Pancreas (tissue), 10 donors: Measurements from ENCODE around the gene SMIM20. TPM values are rescaled to one million over a fixed set of nuclear protein-coding genes. Genes with fewer than 3 reads are reported as not detected.

Experiments used
- ATAC-seq, 4 donors: fragments of 200-7000 bp; cut with Tn5 transposase; one replicate each; pipeline versions ENCODE4 v1.8.0 to v1.9.1; 2020; ENCODE audit warnings: mild to moderate bottlenecking in 4 of 4, moderate library complexity in 4 of 4
- DNase-seq, 6 donors: peaks; one replicate each; pipeline ENCODE4 v3.0.0-alpha.2; 2020
- FAIRE-seq: peaks from 2 replicates; lab custom pipeline; 2012; peaks lifted over from hg19 to GRCh38; lab: Jason Lieb, UNC
- H3K27ac ChIP-seq, 4 donors: fragments of 200-600 bp; sonication (generic); 1 replicate in 3 of 4; 2 replicates in 1 of 4; pipeline versions ENCODE4 v1.5.0 to v1.8.0; 2020
- H3K27me3 ChIP-seq, 4 donors: fragments of 200-600 bp; one replicate each; pipeline ENCODE4 v1.8.0; 2021
- H3K36me3 ChIP-seq, 3 donors: fragments of 200-600 bp; sonication (generic) in 1 of 3; one replicate each; pipeline versions ENCODE4 v1.5.0 to v1.8.0; 2020 to 2021
- H3K4me1 ChIP-seq, 3 donors: fragments of 200-600 bp; one replicate each; pipeline ENCODE4 v1.8.0; 2021
- H3K4me3 ChIP-seq, 4 donors: fragments of 200-600 bp; sonication (generic) in 2 of 4; one replicate each; pipeline versions ENCODE4 v1.5.0 to v1.8.0; 2020 to 2021
- H3K9me3 ChIP-seq, 4 donors: fragments of 200-600 bp; one replicate each; pipeline ENCODE4 v1.8.0; 2021
- WGBS, 2 donors: extraction: QIAGEN DNeasy Blood & Tissue Kit; methylation state at CpG; one replicate each; pipeline ENCODE4 v1.1.7; 2013; 5-methylcytosine and 5-hydroxymethylcytosine counted together
- intact Hi-C, 3 donors: fragments of 100-400 bp; cut with DNase I; formaldehyde crosslinking; loops; one replicate each; pipeline versions ENCODE4 v1.11.1 to v1.14.2; 2022
- polyA plus RNA-seq, 2 donors: library from polyadenylated mRNA; stranded (reverse); fragments of 200-250 nt; gene quantifications; one replicate each; pipeline ENCODE4 v1.2.3, GENCODE V29; 2013
- total RNA-seq, 6 donors: library from RNA; stranded (reverse); fragmentation: NEBNext Ultra II Directional in 4 of 6; extraction: Animal tissue kit (Norgen Biotek cat#: 25700) in 4 of 6; gene quantifications; one replicate each; pipeline versions ENCODE4 v1.2.1 to v1.2.4, GENCODE V29; 2021 to 2023
- TF ChIP-seq, protein P1 (sequence below), 4 donors: fragments of 200-600 bp; sonication (generic) in 3 of 4; IDR thresholded peaks; one replicate each; pipeline versions ENCODE4 v1.5.0 to v1.8.0; 2021; ENCODE audit warnings: antibody characterized with exemption in 4 of 4
- donor health status: healthy with polysubstance abuse.
- donor health status: DM: no; HTN: no; CAD: no; lungs with moderate emphysema.
- donor health status: DM: no; HTN: no; CAD: no.
- donor health status: control.
- donor health status: control.
- donor health status: Bipolar disorder and iron deficiency.
- donor health status: DM: yes; HTN: yes; CAD: no.
- donor health status: DM: no; HTN: no; CAD: no.
- donor health status: DM: no; HTN: no; CAD: no.
- donor health status: DM: yes; HTN: yes; CAD: no.

SMIM20 gene
- total and polyA plus RNA-seq, 8 donors = 11.7 to 37.4 (median 18.7) TPM

DNA sequence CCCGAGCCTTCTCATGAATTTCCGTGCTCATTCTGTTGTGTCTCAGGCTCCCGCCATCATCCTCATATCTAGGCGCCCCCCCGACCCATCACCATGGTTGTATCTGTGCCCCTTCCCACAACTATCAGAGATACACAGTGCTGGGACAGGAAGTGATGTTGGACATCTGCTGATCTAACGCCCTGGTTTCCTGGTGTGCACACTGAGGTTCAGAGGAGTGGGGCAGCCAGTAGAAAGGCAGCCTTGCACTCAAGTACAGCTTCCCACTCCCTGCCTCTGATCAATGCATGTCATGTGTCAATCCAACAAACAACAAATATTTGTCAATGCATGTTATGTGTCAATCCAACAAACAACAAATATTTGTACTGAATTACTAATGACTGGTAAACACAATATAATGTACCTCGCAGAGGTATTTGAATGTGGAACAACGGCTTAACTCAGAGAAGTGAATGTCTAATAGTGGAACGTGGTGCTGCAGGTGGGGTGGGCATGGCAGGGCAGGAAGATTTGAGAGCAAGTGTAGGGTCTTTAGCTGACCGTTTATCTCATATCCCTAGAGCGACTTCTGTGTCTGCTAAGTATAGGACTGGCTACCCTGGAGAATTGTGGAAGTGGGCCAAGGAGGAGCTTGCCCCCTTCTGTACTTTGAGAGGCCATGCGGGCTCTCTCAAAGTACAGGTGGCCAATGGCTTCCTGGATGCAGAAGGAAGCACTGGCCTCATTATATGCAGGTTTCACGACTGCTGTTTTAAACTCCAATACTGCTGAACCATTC lies 41.0 kb upstream of the SMIM20 start:
- DNase-seq = no peak
- FAIRE-seq = no peak
- 77 to 78% methylated on average over 13 of the region's 13 CpGs for WGBS, 2 donors
- Histone ChIP-seq H3K9me3 (no peaks in the 10 kb centered on the region), H3K36me3 (no peaks in the 10 kb centered on the region), H3K27ac (no peak overlapping the region), H3K4me3 (no peak overlapping the region), H3K4me1 (peaks cover 0 to 8% (median 0%) of the 10 kb centered on the region in 3 donors), H3K27me3 (no peaks in the 10 kb centered on the region)
- intact Hi-C loops = no loop called here
- TF ChIP-seq, protein P1, sequence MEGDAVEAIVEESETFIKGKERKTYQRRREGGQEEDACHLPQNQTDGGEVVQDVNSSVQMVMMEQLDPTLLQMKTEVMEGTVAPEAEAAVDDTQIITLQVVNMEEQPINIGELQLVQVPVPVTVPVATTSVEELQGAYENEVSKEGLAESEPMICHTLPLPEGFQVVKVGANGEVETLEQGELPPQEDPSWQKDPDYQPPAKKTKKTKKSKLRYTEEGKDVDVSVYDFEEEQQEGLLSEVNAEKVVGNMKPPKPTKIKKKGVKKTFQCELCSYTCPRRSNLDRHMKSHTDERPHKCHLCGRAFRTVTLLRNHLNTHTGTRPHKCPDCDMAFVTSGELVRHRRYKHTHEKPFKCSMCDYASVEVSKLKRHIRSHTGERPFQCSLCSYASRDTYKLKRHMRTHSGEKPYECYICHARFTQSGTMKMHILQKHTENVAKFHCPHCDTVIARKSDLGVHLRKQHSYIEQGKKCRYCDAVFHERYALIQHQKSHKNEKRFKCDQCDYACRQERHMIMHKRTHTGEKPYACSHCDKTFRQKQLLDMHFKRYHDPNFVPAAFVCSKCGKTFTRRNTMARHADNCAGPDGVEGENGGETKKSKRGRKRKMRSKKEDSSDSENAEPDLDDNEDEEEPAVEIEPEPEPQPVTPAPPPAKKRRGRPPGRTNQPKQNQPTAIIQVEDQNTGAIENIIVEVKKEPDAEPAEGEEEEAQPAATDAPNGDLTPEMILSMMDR (IDR thresholded peaks at IDR 0.05) = no peak
- ATAC-seq = peak in 1 of 4 donors; percentile 12

DNA sequence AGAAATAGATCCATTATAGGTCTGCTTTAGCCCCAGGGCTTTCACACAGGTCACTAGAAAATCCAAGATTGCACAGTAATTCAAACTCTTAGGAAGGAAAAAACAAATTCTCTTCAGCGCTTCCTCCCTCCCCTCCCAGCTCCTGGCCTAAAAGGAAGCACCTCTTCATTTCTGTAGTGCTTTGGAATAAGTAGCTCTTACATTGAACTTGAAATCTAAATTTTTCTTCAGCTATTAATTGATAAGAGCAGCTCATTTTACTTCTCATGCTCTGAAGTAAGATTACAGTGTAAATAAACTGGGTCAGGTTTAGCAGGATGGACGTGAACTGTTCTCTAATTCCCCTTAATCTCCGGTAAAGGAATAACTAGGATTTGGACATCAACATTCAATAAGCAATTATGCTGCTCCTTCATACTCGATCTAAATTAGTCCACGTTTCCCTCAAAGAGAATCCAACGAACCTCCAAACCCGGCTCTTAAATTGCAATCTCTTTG lies 40.3 kb upstream of the SMIM20 start:
- WGBS, 2 donors = 21 to 22% methylated on average over 7 of the region's 7 CpGs

DNA sequence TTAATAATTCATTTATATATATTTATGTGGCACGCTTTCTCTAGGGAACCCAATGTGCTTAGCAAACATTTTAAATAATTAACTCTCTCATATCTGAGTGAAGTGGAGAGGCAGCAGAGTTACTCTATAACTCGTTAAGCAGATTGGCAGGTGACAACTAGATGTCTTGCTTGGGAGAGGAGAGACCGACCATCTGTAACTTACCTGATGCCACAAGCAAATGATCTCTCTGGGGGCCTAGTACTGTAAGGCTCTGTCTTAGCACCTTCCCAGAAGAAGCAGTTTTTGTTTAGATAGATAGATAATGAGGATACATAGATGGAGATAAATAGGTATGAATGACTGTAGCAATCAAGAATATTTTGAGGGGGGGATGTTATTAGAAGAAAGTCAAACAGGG lies 39.4 kb upstream of the SMIM20 start:
- ATAC-seq = no peak
- Histone ChIP-seq H3K9me3 (no peaks in the 10 kb centered on the region), H3K4me3 (no peak overlapping the region), H3K4me1 (peaks cover 0 to 8% (median 0%) of the 10 kb centered on the region in 3 donors), H3K27ac (no peak overlapping the region), H3K27me3 (no peaks in the 10 kb centered on the region), H3K36me3 (no peaks in the 10 kb centered on the region)
- no peak for FAIRE-seq
- WGBS, 2 donors = 90 to 95% methylated on average over 3 of the region's 3 CpGs
- intact Hi-C loops = no loop called here
- TF ChIP-seq, protein P1 (IDR thresholded peaks at IDR 0.05) = no peak
- no peak for DNase-seq

More for the DNA sequence above, 40.3 kb upstream of the SMIM20 start:
- DNase-seq (no peak), FAIRE-seq (no peak), ATAC-seq (peak in 3 of 4 donors; percentile 30 to 58 (median 54))
- Histone ChIP-seq H3K9me3 (no peaks in the 10 kb centered on the region), H3K4me3 (no peak overlapping the region), H3K27ac (no peak overlapping the region), H3K36me3 (no peaks in the 10 kb centered on the region), H3K27me3 (no peaks in the 10 kb centered on the region), H3K4me1 (peaks cover 0 to 8% (median 0%) of the 10 kb centered on the region in 3 donors)
- TF ChIP-seq, protein P1 (IDR thresholded peaks at IDR 0.05) = no peak
- intact Hi-C loops = no loop called here

DNA sequence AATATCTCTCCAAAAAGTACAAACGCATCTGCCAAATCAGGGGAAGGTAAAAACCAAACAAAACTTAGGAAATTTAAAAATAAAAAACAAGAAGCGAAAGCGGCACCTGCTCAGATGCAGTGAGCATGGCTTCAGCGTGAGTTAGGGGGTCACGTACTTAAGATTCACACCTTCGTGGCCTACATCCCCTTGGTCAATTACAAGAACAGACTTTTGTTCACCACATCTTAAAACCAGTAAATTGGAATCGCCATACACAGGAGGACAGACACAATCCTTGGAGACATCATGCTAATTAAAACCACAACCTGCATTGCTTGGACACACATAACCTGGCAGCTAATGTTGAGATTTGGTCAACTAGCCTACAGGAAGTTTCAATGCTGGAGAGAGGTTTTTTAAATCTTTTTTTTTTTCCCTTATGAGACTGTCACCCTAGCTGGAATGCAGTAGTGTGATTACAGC lies 38.7 kb upstream of the SMIM20 start:
- H3K27me3 ChIP-seq = no peaks in the 10 kb centered on the region
- no peaks in the 10 kb centered on the region for H3K36me3 ChIP-seq
- FAIRE-seq (no peak), DNase-seq (no peak), ATAC-seq (no peak)
- peaks cover 0 to 8% (median 0%) of the 10 kb centered on the region in 3 donors for H3K4me1 ChIP-seq
- 94 to 95% methylated on average over 7 of the region's 7 CpGs for WGBS, 2 donors
- H3K4me3 ChIP-seq = no peak overlapping the region
- no peaks in the 10 kb centered on the region for H3K9me3 ChIP-seq
- no peak overlapping the region for H3K27ac ChIP-seq
- TF ChIP-seq, protein P1 (IDR thresholded peaks at IDR 0.05) = no peak
- intact Hi-C loops = no loop called here

DNA sequence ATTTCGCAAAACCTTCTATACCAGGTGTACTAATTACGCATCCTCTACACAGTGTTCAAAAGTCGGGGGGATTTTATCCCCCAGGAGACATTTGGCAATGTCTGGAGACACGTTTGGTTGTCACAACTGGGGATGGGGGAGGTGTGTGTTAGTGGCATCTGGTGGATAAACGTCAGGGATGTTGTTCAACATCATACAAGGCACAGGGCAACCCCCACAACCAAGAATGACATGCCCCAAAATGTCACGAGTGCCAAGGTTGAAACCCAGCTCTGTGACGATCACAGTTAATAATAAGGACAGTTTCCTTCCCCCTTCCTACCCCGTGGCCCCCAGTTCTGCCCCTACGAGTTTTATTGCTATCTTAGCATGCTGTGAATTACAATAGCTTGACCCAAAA lies 35.3 kb upstream of the SMIM20 start:
- Histone ChIP-seq H3K4me1 (peaks cover 0 to 5% (median 0%) of the 10 kb centered on the region in 3 donors), H3K27ac (no peak overlapping the region)

More for the DNA sequence above, 35.3 kb upstream of the SMIM20 start:
- FAIRE-seq (no peak), DNase-seq (no peak), ATAC-seq (no peak)
- intact Hi-C loops = no loop called here
- no peaks in the 10 kb centered on the region for H3K27me3 ChIP-seq
- 64% methylated on average over 9 of the region's 9 CpGs for WGBS, 2 donors
- TF ChIP-seq, protein P1 (IDR thresholded peaks at IDR 0.05) = no peak
- no peak overlapping the region for H3K4me3 ChIP-seq
- no peaks in the 10 kb centered on the region for H3K36me3 ChIP-seq
- H3K9me3 ChIP-seq = no peaks in the 10 kb centered on the region
